COLO829 (cell line): ENCODE results near the gene ZBTB5.
"Not testable (repeated sequence)": the region's sequence is repeated elsewhere in the genome, so short reads cannot be mapped to it uniquely, and the experiment has no call there.

ENCODE experiments used
- DNase-seq: peaks from one replicate; pipeline ENCODE4 v3.0.0; 2012; ENCODE audit warnings: low spot score

ZBTB5 gene, protein sequence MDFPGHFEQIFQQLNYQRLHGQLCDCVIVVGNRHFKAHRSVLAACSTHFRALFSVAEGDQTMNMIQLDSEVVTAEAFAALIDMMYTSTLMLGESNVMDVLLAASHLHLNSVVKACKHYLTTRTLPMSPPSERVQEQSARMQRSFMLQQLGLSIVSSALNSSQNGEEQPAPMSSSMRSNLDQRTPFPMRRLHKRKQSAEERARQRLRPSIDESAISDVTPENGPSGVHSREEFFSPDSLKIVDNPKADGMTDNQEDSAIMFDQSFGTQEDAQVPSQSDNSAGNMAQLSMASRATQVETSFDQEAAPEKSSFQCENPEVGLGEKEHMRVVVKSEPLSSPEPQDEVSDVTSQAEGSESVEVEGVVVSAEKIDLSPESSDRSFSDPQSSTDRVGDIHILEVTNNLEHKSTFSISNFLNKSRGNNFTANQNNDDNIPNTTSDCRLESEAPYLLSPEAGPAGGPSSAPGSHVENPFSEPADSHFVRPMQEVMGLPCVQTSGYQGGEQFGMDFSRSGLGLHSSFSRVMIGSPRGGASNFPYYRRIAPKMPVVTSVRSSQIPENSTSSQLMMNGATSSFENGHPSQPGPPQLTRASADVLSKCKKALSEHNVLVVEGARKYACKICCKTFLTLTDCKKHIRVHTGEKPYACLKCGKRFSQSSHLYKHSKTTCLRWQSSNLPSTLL

GRCh38 chr9:37465249-37466036 lies at the start of gene ZBTB5:
Gene ZBTB5, minus strand, starts transcription at chr9:37465450. Its CDS starts 22,899 bp downstream, at chr9:37442551.
- DNase-seq, result peak; percentile 99

- no peak for DNase-seq
Measured at GRCh38 chr9:37514999-37515398, 49.7 kb upstream of the ZBTB5 start.

- DNase-seq, result not testable (repeated sequence)
Measured at GRCh38 chr9:37514415-37514814, 49.2 kb upstream of the ZBTB5 start.

- DNase-seq, result no peak
Measured at GRCh38 chr9:37512437-37512836, 47.2 kb upstream of the ZBTB5 start.

- DNase-seq, result no peak
Measured at GRCh38 chr9:37511016-37512010, 46.1 kb upstream of the ZBTB5 start.

- not testable (repeated sequence) for DNase-seq
Measured at GRCh38 chr9:37510053-37510452, 44.8 kb upstream of the ZBTB5 start.

DNA sequence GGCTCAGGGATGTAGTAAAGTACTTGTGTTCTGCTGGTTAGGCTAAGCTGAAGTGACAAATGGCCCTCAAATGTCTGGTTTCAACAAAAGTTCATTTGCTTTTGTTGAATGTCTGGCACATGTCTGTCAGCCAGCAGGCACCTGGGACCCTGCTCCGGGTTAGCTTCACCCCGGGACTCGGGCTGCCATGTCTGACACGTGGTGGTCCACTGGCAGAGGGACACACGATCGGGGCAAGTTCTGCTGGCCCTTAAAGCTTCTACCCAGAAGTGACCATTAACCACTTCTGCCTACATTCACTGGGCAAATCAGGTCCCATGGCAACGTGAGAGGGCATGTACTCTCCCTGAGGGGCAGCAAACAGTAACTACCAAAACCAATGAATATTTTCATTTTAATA lies 44.3 kb upstream of the ZBTB5 start:
- DNase-seq, result no peak

GRCh38 chr9:37508834-37509206 lies 43.6 kb upstream of the ZBTB5 start:
- no peak for DNase-seq

DNA sequence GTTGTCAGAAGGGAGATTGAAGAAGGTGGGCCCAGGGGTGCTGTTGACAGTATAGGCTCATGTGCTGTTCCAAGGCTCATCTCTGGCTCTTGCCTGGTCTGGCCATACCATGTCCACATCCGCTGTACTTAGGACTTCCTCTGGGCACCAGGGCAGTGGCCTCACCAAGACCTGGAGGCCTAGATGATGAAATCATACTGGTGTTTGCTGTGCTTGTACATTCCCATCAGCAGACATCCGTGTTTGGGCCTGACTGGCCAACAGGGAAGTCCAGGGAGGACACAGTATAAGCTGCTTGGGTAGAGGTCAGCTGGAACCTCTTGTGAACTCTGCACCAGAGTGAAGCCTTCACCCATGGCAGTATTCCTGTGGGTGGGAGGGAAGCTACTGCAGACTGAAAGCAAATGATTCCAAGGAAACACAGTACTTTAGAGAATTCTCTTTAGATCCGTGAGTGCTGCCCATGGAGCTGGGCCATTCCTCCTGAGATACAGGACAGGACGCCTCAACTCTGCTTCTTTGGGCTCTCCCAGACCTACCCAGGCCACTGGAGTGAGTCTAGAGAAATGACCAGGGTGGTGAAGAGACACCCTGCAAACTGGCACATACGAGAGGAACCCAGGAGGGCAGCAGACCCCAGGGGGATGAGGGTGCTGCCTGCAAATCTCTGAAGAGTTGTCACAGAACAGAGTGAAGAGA lies 43.0 kb upstream of the ZBTB5 start:
- no peak for DNase-seq

DNA sequence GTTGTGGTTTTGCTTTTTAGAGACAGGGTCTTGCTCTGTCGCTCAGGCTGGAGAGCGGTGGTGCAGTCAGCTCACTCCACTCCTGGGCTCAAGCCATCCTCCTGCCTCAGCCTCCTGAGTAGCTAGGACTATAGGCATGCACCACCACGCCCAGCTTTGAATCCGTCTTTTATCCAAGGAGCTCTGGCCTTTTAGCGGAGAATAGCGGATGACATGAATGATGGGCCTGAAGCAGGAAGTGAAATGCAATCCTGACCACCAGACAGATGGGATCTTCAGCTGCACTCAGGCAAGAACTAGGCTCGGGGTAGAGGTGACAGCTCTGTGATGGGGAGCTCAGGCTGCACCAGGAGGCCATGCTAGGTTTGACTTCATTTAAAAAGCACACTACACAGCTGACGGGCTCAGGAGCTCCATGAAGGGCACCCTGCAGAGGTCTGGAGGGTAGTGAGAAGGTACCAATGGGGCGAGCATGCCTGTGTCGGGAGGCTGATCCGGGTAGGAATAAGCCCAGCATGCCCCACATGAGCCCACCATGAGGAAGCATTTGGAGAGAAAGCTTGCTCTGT lies 42.4 kb upstream of the ZBTB5 start:
- no peak for DNase-seq

GRCh38 chr9:37504605-37505004 lies 39.4 kb upstream of the ZBTB5 start:
- DNase-seq, result no peak

DNA sequence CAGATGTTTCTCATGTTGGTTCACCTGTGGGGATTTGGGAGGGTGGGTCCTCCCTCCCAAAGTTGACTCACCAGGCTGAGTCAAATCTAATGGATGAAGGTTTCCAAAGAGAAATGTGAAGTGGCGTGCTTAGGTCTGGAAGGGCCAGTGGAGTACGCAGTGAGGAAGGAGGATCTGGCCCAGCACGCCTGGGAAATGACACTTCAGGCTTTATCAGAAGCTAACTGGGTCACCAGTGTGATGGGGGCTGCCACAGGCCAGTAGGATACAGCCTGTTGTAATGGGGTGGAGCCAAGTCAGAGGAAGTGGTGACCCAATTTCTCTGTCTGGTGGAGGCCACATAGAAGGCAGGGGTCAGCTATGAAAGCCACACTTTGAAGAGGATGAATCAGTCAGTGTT lies 38.5 kb upstream of the ZBTB5 start:
- no peak for DNase-seq

GRCh38 chr9:37501957-37502596 lies 36.8 kb upstream of the ZBTB5 start:
- DNase-seq, result no peak

- DNase-seq, result no peak
Measured at GRCh38 chr9:37499297-37499696, 34.0 kb upstream of the ZBTB5 start.

DNA sequence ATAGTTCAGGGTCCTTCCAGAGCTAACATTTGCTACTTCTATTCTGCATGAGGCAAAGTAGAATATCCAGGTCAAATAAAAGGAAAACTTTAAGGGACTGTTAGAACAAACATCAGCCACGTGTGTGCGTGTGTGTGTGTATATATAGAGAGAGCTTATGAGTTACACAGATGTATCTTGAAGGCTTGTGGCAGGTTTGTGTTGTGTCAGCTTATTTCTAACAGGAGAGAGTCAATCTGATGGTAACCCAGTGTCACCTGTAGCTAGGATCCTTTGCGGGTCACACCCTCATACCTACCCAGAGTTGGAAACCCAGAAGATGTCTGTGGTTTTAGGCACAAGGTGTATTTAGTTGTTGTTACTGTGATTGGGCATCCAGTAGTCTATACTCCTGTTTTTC lies 33.2 kb upstream of the ZBTB5 start:
- DNase-seq, result no peak

DNA sequence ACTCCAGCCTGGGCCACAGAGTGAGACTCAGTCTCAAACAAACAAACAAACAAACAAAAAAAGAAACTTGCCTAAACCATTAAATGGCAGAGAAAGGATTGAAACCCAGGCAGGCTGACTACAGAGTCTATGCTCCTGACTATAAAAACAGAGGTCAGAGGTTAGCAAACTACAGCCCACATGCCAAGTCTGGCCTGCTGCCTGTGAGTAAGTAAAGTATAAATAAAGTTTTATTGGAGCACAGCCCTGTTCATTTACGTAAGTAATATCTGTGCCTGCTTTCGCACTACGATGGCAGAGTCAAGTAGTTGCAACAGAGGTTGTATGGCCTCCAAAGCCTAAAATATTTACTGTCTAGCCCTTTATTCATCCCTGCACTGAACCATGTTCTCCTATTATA lies 32.1 kb upstream of the ZBTB5 start:
- no peak for DNase-seq

DNA sequence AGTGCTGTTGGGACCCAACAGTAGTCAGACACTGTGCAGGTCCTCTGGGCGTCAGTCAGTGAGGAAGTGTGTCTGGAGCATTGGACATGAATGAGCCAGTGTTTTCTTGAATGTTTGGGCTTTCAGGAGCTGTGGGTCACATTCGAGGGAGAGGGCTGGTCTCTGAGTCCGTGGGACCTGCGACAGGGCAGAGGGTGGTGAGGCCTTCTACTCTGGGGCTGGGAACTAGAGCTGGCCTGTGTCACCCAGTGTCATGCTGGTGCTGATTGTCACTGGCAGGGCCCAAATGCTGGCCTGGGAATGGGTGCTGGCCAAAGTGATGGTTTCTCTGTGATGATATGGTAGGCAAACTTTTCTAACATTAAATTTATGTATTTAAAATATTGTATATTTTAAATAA lies 30.8 kb upstream of the ZBTB5 start:
- DNase-seq, result no peak

- no peak for DNase-seq
Measured at GRCh38 chr9:37495571-37495970, 30.3 kb upstream of the ZBTB5 start.

- no peak for DNase-seq
Measured at GRCh38 chr9:37491939-37492338, 26.7 kb upstream of the ZBTB5 start.
